ENCODE measurements around the gene RNF32.

Gene RNF32

GRCh38 chr7:156640257-156640948 lies at the start of gene RNF32:
RNF32 (plus strand) TSS chr7:156640774; CDS start chr7:156643878, 3,104 bp downstream.
- peak; percentile 92 to 97 for DNase-seq (ENCODE audit: extremely low read depth in 1 of 2, low read depth in 1 of 2)

DNA sequence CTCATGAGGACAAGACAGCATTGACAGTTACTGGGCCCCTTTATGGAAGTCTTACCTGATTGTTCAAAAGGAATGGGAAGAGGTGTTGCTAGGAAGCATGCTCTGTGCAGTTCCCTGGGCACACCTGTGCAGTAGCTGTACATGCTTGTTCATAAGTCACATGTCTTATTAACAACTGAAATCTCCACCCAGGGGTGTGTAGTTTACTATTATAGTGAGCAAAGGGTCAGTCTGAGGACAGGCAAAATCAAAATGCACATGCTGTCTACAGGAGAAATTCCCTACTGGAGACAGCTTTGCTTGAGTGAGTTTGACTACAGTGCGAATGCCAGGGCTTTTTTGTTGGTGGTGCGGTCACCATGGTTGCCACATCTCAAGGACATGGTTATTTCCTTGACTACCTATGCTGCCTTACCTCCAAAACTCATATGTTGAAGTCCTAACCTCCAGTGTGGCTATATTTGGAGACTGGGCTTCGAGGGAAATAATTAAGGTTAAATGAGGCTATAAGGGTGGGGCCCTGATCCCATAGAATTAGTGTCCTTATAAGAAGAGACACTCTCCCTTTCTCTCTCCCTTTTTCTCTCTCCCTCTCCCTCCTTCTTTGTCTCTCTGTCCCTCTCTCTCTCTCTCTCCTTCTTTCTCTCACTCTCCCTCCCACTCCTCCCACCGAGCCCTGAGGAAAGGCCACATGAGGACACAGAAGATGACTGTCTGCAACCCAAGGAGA lies 48.3 kb upstream of the RNF32 start:
- DNase-seq (ENCODE audit: extremely low read depth in 1 of 2, low read depth in 1 of 2), result no peak

DNA sequence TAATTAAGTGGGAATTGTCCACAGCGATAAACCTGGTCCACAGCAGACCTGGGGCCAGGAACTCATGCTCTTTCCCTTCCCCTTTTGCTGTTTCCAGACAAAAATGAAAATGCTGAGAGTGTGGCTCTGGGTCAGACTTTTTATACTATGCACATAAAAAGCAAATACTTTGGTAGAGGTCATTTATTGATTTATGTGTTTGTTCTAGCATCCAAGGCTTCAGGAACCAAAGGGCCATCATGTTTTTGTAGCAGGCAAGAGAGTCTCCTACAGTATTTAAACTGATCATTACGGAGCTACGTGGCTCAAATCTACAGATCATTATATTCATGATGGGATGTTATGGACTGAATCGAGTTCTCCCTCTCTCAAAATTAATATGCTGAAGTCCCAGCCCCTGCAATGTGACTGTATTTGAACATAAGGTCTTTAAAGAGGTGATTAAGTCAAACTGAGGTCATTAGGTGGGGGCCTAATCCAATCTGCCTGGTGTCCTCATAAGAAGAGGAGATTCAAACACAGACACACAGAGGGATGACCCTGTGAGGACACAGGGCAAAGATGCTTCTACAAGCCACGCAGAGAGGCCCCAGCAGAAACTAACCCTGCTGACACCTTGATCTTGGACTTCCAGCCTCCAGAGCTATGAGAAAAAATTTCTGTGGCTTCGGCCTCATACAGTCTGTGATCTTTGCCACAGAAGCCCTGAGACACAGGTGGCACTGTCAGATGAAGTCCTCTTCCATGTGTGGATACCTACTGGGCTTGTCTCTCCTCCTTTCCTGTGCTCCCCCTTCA lies 46.1 kb upstream of the RNF32 start:
- no peak for DNase-seq (ENCODE audit: extremely low read depth in 1 of 2, low read depth in 1 of 2)

DNA sequence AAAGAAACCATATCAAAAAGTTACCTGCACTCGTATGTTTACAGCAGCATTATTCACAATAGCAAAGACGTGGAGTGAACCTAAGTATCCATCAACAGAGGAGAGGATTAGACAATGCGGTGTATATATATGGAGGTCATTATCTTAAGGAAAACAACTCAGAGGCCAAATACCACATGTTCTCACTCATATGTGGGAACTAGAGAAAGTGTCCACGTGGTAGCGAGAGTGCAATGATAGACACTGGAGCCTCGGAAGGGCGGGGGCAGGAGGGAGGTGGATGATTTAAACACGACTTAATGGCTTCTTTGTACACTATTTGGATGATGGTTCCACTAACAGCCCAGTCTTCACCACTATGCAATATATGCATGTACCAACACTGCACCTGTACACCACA lies 40.1 kb upstream of the RNF32 start:
- no peak for DNase-seq (ENCODE audit: extremely low read depth in 1 of 2, low read depth in 1 of 2)

DNA sequence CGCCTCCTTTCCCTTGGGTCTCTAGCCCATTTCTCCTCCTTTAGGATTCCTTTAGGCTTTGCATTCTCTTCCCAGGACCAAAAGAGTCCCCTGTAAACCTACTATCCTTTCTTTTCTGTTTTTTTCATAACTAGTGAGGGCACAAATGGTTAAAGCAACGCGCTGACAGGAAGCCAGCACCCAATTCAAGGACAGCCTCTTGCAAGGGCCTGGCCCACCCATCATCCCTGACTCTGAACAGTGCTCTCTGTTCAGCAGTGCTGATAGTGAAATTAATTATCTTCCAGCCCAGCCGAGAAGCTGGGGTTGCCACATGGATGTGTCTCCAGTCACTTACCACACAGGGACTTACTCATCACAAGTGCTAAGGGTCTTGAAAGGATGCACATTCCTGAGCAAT lies 38.3 kb upstream of the RNF32 start:
- no peak for DNase-seq (ENCODE audit: extremely low read depth in 1 of 2, low read depth in 1 of 2)

- DNase-seq (ENCODE audit: extremely low read depth in 1 of 2, low read depth in 1 of 2), result no peak
These were observed 37.6 kb upstream of the RNF32 start for GRCh38 chr7:156603011-156603410.

DNA sequence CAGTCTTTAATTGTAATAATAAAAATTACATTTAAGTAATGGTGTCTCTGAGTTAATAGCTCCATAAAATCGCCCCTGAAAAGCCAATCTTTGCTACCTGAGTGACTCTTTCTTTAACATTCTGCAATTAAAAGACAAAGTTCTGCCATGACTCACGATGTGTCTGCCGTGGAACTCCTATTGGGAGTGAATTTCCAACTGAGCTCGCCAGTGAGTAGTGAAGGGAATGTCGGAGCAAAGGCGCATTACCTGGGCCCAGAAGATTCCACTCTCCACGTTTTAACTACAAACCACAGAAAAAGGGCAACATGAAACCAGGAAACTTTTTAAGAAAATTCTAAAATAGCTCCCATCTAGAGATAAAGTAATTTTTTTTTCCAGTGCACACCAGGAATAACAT lies 36.9 kb upstream of the RNF32 start:
- DNase-seq (ENCODE audit: extremely low read depth in 1 of 2, low read depth in 1 of 2), result no peak

DNA sequence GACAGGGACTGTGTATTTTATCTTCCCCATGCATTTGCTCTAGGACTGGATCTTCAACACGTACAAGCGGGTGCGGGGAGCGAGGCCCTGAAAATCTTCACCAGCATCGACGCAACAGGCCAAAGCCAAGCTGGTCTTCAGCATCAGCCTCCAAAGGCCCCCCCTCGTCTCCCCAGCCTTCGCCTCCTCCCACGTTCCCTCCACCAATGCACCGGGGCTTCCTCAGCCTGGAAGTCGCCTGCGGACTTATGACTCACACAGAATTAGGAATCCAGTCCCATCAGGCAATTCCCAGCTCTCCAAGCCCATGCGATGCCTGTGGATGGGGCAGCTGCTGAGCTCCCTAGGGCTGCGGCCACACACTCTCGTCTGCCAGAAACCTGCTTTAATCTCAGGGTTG lies 36.3 kb upstream of the RNF32 start:
- no peak for DNase-seq (ENCODE audit: extremely low read depth in 1 of 2, low read depth in 1 of 2)

DNA sequence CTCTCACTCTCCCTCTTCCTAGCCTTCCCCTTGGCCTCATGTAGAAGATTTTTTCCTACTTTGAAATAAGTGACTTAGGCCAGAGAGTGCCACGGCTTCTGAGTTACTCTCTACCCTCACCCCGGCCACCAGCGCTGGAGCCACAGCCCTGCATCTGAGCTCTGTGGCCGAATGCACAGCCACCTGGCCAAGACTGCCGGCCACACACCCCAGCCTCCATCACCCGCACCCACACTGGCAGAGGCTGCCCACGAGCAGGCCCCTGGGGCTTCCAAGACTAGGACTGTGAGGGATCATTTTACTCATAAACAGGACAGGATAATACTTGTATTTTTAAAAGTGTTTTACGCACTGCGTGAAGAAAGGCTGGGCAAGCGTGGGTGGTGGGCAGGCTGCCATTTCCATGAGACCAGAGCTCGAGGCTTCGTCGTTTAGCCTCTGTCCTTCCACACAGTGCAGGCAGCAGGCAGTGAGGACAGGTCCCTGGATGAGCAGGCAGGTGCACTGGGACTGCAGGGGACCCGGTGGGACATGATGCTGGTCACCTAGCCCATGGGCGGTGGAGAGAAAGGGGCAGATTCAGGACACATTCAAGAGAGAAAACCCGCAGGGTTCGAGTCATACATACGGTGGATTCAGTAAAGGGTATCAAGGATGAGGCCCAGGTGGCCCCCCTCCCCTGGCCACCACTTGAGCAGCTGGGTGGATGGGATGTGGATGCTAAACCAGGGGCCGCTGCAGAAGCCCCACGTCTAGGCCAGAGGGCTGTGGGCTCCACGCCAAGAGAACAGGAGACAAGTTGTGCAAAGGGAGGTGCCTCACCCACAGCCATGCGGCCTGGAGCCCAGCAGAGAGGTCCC lies 35.5 kb upstream of the RNF32 start:
- DNase-seq (ENCODE audit: extremely low read depth in 1 of 2, low read depth in 1 of 2), result no peak

- no peak for DNase-seq (ENCODE audit: extremely low read depth in 1 of 2, low read depth in 1 of 2)
These were observed 34.4 kb upstream of the RNF32 start for GRCh38 chr7:156606135-156606534.

GRCh38 chr7:156606691-156607331 lies 33.8 kb upstream of the RNF32 start:
- DNase-seq (ENCODE audit: extremely low read depth in 1 of 2, low read depth in 1 of 2), result no peak

GRCh38 chr7:156607332-156608172 lies 33.0 kb upstream of the RNF32 start:
- no peak for DNase-seq (ENCODE audit: extremely low read depth in 1 of 2, low read depth in 1 of 2)

- no peak for DNase-seq (ENCODE audit: extremely low read depth in 1 of 2, low read depth in 1 of 2)
These were observed 32.4 kb upstream of the RNF32 start for GRCh38 chr7:156608173-156608478.

- no peak for DNase-seq (ENCODE audit: extremely low read depth in 1 of 2, low read depth in 1 of 2)
These were observed 31.3 kb upstream of the RNF32 start for GRCh38 chr7:156609010-156609877.

GRCh38 chr7:156610130-156610529 lies 30.4 kb upstream of the RNF32 start:
- DNase-seq (ENCODE audit: extremely low read depth in 1 of 2, low read depth in 1 of 2), result no peak

DNA sequence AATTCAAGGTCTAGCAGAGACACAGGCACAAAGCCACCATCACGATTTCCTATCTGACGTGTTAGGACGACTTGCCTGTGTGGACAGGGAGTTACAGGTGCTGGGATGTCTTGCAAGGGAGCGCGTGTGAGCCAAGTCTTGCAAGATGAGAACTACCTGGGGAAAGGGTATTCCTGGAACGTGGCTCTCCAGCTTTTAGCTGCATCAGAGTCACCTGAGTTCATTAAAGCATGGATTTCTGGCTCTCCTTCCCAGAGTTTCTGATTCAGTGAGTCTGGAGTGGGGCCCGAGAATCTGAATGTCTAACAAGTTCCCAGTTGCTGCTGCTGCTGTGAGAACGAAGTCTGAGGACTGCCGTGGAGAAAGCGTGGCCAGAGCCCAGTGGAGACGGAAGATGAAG lies 30.0 kb upstream of the RNF32 start:
- no peak for DNase-seq (ENCODE audit: extremely low read depth in 1 of 2, low read depth in 1 of 2)

DNA sequence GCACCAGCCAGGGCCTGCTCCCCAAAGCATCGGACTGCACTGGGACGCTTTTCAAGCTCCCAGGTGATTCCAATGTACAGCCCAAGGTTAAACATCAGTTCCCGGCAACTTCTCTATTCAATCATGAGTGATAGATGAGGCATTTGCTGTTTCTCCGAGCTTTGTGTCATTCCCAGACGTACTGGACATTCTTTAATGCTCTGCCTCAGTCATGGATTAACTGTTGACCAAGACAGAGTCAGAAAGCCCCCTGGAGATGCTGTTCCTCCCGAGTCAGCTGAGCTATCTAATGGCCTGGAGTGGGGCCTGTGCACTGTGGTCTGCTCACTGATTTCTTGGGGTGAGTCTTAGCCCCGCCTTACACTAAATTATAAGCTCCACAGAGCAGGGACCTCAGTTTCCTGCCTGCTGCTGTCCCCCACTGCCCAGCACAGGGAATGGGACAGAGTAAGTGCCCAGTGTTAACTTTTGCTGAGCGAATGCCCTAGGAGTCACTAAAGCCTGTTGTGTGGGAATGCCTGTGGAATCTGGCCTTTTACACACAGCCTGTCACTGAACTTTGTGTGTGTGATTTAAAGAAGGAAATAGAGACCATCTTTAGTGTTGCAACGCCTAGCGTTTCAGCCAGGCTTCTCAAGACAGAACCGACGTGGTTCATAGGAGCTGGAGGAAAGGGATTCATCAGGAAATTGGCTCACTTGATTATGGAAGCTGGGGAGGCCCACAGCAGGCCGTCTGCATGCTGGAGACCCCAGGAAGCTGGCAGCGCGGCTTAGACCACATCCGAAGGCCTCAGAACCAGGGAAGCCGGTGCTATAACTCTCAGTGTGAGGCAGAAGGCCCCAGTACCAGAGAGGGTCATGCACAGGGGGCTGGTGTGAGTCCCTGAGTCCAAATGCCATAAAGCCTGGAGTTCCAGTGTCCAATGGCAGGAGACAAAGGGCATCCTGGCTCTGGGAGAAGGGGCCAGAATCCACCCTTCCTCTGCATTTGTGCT lies 29.3 kb upstream of the RNF32 start:
- no peak for DNase-seq (ENCODE audit: extremely low read depth in 1 of 2, low read depth in 1 of 2)
